Gastroesophageal sphincter (tissue), 4 donors: Measurements from ENCODE around the gene LMF1. TPM values are rescaled to one million over a fixed set of nuclear protein-coding genes. Genes with fewer than 3 reads are reported as not detected.

ENCODE experiments used
- ATAC-seq: fragments of 150-250 bp; one replicate; pipeline ENCODE4 v1.9.1; 2016; ENCODE audit warnings: mild to moderate bottlenecking, moderate library complexity
- H3K27ac ChIP-seq, 4 donors: fragments of 200-600 bp; sonication (generic) in 3 of 4; 1 replicate in 3 of 4; 2 replicates in 1 of 4; pipeline ENCODE4 v1.5.1; 2016 to 2019
- H3K27me3 ChIP-seq: fragments of 200-600 bp; sonication (generic); one replicate; pipeline ENCODE4 v1.5.1; 2019
- H3K36me3 ChIP-seq, 2 donors: fragments of 200-600 bp; sonication (generic); one replicate each; pipeline ENCODE4 v1.5.1; 2019; ENCODE audit warnings: control low read depth in 1 of 2
- H3K4me1 ChIP-seq, 3 donors: fragments of 200-600 bp; sonication (generic); 1 replicate in 2 of 3; 2 replicates in 1 of 3; pipeline ENCODE4 v1.5.1; 2016 to 2019; ENCODE audit warnings: control low read depth in 2 of 3
- H3K4me3 ChIP-seq, 2 donors: fragments of 200-600 bp; sonication (generic); one replicate each; pipeline ENCODE4 v1.5.1; 2019; ENCODE audit warnings: mild to moderate bottlenecking in 1 of 2, moderate library complexity in 1 of 2
- H3K9me3 ChIP-seq, 3 donors: fragments of 200-600 bp; sonication (generic); one replicate each; pipeline ENCODE4 v1.5.1; 2017 to 2019; ENCODE audit warnings: control low read depth in 2 of 3
- CTCF ChIP-seq, 4 experiments: fragments of 200-600 bp in 2 of 4; fragments of 450-650 bp in 2 of 4; sonication (generic) in 1 of 4; IDR thresholded peaks; one replicate each; pipeline ENCODE4 v1.5.1; 2017 to 2019; ENCODE audit warnings: antibody characterized with exemption in 4 of 4, mild to moderate bottlenecking in 2 of 4, moderate library complexity in 2 of 4
- EP300 ChIP-seq: sonication (generic); formaldehyde crosslinking; IDR thresholded peaks from one replicate; pipeline ENCODE4 v1.6.1; 2017; ENCODE audit warnings: antibody characterized with exemption, mild to moderate bottlenecking
- POLR2A ChIP-seq, 2 donors: fragments of 450-650 bp; IDR thresholded peaks; one replicate each; pipeline ENCODE4 v1.6.1; 2017; ENCODE audit warnings: antibody characterized with exemption in 2 of 2, mild to moderate bottlenecking in 2 of 2, moderate library complexity in 1 of 2
- POLR2AphosphoS5 ChIP-seq: sonication (generic); formaldehyde crosslinking; IDR thresholded peaks from one replicate; pipeline ENCODE4 v1.6.1; 2017; ENCODE audit warnings: antibody characterized with exemption
- WGBS, 2 donors: methylation state at CpG; one replicate each; pipeline ENCODE4 v1.1.5; 2018; ENCODE audit warnings: low coverage in 1 of 2; 5-methylcytosine and 5-hydroxymethylcytosine counted together
- total RNA-seq, 4 donors: library from RNA; depleted of rRNA; stranded (reverse); fragments of >200 nt; gene quantifications; one replicate each; pipeline ENCODE4 v1.1.0, GENCODE V29; 2016

LMF1 gene
- total RNA-seq, 4 donors from 2014 or later = 13.7 to 57.3 (median 20.9) TPM

DNA sequence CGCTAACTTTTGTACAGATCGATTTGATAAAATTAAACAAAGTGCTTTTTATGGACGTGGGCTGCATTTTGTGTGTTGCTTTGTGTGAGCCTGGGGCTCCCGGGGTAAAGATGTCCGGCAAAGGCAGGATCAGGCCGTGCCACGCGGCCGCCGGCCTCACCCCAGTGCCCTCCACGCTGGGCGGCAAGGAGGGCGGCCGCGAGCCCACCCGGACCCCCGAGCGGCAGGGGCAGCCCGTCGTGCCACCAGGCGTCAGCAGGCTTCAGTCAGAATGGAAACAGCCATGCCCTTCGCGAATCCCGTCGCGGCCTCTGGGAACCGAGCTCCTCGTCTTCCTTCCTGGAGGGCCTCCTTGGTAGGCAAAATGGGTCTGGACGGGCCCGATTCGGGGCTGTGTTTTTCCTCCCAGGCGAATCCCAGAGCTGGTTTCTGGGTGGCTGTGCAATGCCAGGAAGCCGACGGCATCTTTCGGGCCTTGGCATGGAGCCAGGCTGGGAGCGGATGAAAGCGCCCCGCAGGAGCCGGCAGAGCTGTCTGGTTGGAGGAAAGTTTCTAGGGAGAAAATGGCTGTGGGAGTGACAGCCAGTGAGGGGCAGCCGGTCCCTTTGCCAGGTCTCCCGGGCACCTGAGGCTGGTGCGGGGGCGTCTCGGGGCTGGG lies 16.3 kb upstream of the LMF1 start:
- no peak overlapping the region for H3K4me3 ChIP-seq
- H3K9me3 ChIP-seq = no peaks in the 10 kb centered on the region
- H3K36me3 ChIP-seq = no peaks in the 10 kb centered on the region
- no peak overlapping the region for H3K27ac ChIP-seq
- no peak for ATAC-seq
- no peak for TF ChIP-seq EP300
- no peak for TF ChIP-seq POLR2AphosphoS5
- TF ChIP-seq POLR2A (IDR thresholded peaks at IDR 0.05) = no peak
- no peak for TF ChIP-seq CTCF (IDR thresholded peaks at IDR 0.05)
- H3K27me3 ChIP-seq = peaks cover 97% of the 10 kb centered on the region
- 66 to 69% methylated on average over 2 to 8 of the region's 44 CpGs for WGBS, 2 donors
- H3K4me1 ChIP-seq = peaks cover 0 to 8% (median 4%) of the 10 kb centered on the region in 3 donors

DNA sequence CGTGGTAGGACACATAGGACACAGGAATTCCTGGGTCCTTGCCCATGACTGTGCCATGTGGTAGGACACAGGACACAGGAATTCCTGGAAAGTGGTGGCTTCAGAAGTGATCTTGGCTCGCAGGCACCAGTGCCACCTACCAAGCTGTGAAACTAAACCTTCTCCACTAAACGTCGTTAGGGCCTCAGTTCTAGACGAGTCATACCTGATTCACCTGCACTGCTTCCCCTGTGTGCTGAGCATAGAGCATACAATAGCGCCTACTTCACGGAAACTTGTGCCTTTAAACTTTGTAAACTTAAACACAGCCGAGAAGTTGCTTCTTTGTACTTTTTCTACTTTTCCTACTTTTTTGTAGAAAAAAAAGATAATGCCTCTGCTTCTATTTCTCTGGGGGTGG lies 15.6 kb upstream of the LMF1 start:
- Histone ChIP-seq H3K9me3 (no peaks in the 10 kb centered on the region), H3K36me3 (no peaks in the 10 kb centered on the region), H3K4me3 (no peak overlapping the region), H3K27me3 (peaks cover 99% of the 10 kb centered on the region), H3K4me1 (peaks cover 0 to 15% (median 5%) of the 10 kb centered on the region in 3 donors), H3K27ac (no peak overlapping the region)
- 75 to 88% methylated on average over 4 to 7 of the region's 8 CpGs for WGBS, 2 donors
- no peak for ATAC-seq
- no peak for TF ChIP-seq EP300
- no peak for TF ChIP-seq POLR2AphosphoS5
- no peak for TF ChIP-seq POLR2A (IDR thresholded peaks at IDR 0.05)
- TF ChIP-seq CTCF (IDR thresholded peaks at IDR 0.05) = no peak

DNA sequence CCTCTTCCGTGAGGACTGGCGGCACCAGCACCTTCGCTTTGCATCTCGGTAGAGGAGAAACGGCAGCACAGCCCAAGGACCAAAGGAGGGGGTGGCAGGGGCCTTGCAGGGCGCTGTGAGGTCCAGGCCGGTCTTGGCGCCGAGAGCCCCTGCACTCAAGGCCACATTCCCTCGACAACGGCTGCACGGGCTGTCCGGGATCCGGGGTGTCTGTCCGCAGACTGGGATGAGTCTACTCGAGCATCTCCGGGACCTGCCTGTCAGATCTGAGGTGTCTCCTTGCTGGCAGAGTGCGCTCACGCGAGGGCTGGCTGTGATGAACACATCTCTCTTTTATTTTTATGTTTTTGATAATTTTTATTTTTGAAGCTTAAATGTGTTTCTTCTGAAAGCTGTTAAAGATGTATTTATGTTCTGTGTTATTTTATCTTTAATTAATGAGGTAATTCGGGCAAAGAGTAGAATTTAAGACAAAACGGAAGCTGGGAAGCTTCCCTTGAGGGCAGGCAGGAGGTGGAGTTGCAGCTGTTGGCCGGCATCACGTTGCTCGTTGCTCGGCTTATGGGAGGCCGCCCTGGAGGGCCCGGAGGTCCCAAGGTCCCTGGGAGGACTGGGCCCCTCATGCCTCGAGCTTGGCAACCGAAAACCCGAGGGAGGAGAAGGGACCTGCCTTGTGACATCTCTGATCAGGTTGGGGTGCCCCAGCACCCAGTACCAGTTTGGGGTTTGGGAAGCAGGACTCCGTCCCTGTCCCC lies 15.0 kb upstream of the LMF1 start:
- no peak for ATAC-seq
- H3K36me3 ChIP-seq = no peaks in the 10 kb centered on the region
- peaks cover 0 to 21% (median 5%) of the 10 kb centered on the region in 3 donors for H3K4me1 ChIP-seq
- H3K9me3 ChIP-seq = no peaks in the 10 kb centered on the region
- 95% methylated on average over 19 of the region's 32 CpGs; no CpG with 5 or more reads in 1 of the 2 donors for WGBS, 2 donors
- no peak overlapping the region for H3K4me3 ChIP-seq
- peaks cover 99% of the 10 kb centered on the region for H3K27me3 ChIP-seq
- TF ChIP-seq POLR2AphosphoS5 (no peak), EP300 (no peak), POLR2A (IDR thresholded peaks at IDR 0.05) (no peak), CTCF (IDR thresholded peaks at IDR 0.05) (no peak)
- H3K27ac ChIP-seq = no peak overlapping the region

DNA sequence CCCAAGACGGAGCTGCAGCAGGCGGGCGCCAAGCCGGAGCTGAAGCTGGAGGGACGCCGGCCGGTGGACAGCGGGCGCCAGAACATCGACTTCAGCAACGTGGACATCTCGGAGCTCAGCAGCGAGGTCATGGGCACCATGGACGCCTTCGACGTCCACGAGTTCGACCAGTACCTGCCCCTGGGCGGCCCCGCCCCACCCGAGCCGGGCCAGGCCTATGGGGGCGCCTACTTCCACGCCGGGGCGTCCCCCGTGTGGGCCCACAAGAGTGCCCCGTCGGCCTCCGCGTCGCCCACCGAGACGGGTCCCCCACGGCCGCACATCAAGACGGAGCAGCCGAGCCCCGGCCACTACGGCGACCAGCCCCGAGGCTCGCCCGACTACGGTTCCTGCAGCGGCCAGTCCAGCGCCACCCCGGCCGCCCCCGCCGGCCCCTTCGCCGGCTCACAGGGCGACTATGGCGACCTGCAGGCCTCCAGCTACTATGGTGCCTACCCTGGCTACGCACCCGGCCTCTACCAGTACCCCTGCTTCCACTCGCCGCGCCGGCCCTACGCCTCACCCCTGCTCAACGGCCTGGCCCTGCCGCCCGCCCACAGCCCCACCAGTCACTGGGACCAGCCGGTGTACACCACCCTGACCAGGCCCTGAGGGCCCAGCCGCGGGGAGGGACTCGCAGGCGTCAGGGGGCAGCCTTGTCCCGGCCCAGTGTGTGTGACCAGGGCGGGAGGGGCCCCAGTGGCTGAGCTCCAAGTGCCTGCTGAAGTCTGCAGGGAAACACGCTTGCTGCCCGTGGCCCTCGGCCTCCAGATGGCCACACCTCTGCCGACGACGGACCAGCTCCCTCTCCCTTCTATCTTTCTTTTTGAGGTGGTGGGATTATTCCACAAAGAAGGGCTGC lies 14.2 kb upstream of the LMF1 start:
- WGBS, 2 donors = no CpG with 5 or more reads among the region's 78 CpGs
- no peak overlapping the region for H3K4me3 ChIP-seq

More for the DNA sequence above, 14.2 kb upstream of the LMF1 start:
- Histone ChIP-seq H3K27ac (no peak overlapping the region), H3K27me3 (peaks cover 99% of the 10 kb centered on the region), H3K36me3 (no peaks in the 10 kb centered on the region), H3K4me1 (peaks cover 0 to 29% (median 12%) of the 10 kb centered on the region in 3 donors), H3K9me3 (no peaks in the 10 kb centered on the region)
- no peak for ATAC-seq
- no peak for TF ChIP-seq EP300
- no peak for TF ChIP-seq POLR2AphosphoS5
- TF ChIP-seq POLR2A (IDR thresholded peaks at IDR 0.05) = no peak
- TF ChIP-seq CTCF (IDR thresholded peaks at IDR 0.05) = no peak
